HepG2 (cell line): ENCODE measurements around the gene MYO18A. TPM values are rescaled to one million over a fixed set of nuclear protein-coding genes. Genes with fewer than 3 reads are reported as not detected.
A peak's percentile ranks its signal among the peaks of the same experiment; 100 is the strongest.

Source experiments
- ATAC-seq: fragments of 200-7000 bp; cut with Tn5 transposase; 3 replicates; pipeline ENCODE4 v1.9.1; 2020; ENCODE audit warnings: mild to moderate bottlenecking, moderate library complexity
- BruUV-seq: library from RNA; stranded (reverse); fragments of 400-500 nt; replicated peaks from 2 replicates; lab custom pipeline; 2021; lab: Mats Ljungman, UMichigan
- CTCF ChIA-PET: fragments of 300-600 bp; formaldehyde crosslinking; extraction: SDS; loops from one replicate; lab custom pipeline; 2021; ENCODE audit warnings: low total read pairs, inconsistent platforms, low intra/inter-chr PET ratio; lab: Yijun Ruan, JAX
- POLR2A ChIA-PET: fragments of 350-600 bp; sonication (Branson Sonifier 250); formaldehyde crosslinking; loops from one replicate; lab custom pipeline; 2020; ENCODE audit warnings: antibody characterized with exemption, inconsistent platforms; lab: Yijun Ruan, JAX
- DNase-seq: peaks from one replicate; pipeline ENCODE4 v3.0.0-alpha.2; 2015; ENCODE audit warnings: low spot score
- FAIRE-seq: peaks from 3 replicates; lab custom pipeline; 2011; peaks lifted over from hg19 to GRCh38; lab: Jason Lieb, UNC
- H2AFZ ChIP-seq: one replicate; pipeline ENCODE4 v1.6.1; 2011; ENCODE audit warnings: low read length, inconsistent platforms
- H3K27ac ChIP-seq: fragments of 300-600 bp; 3 replicates; pipeline ENCODE4 v1.8.0; 2011; ENCODE audit warnings: mixed run types, mild to moderate bottlenecking, mixed read lengths, low read length, inconsistent platforms; ENCODE audit not compliant: insufficient read depth; ENCODE audit errors: extremely low read length
- H3K27me3 ChIP-seq, 2 experiments: fragments of 200-600 bp in 1 of 2; 2 replicates in 1 of 2; 3 replicates in 1 of 2; pipeline versions ENCODE4 v1.6.0 to v1.8.0; 2011; ENCODE audit warnings: low read length in 2 of 2, mild to moderate bottlenecking in 2 of 2, moderate library complexity in 2 of 2, inconsistent platforms in 1 of 2; ENCODE audit not compliant: insufficient read depth in 2 of 2, control insufficient read depth in 1 of 2
- H3K36me3 ChIP-seq, 2 experiments: fragments of 200-600 bp in 1 of 2; replicated peaks in 1 of 2; 2 replicates in 1 of 2; 3 replicates in 1 of 2; pipeline versions ENCODE4 v1.5.1 to v1.8.0; 2011; ENCODE audit warnings: low read length in 2 of 2, inconsistent platforms in 1 of 2; ENCODE audit not compliant: insufficient read depth in 2 of 2, control insufficient read depth in 1 of 2
- H3K4me1 ChIP-seq: 2 replicates; pipeline ENCODE4 v1.5.1; 2012; ENCODE audit warnings: low read length, inconsistent platforms; ENCODE audit not compliant: insufficient read depth
- H3K4me2 ChIP-seq: 2 replicates; pipeline ENCODE4 v1.6.0; 2011; ENCODE audit warnings: low read depth, low read length, inconsistent platforms
- H3K4me3 ChIP-seq, 3 experiments: fragments of 200-600 bp in 1 of 3; sonication (generic), shearing (Covaris generic) in 1 of 3; replicated peaks in 1 of 3; 2 replicates each; pipeline ENCODE4 v1.5.1; 2011 to 2016; ENCODE audit warnings: low read length in 3 of 3, inconsistent platforms in 2 of 3, low read depth in 2 of 3, mild to moderate bottlenecking in 2 of 3, control low read depth in 1 of 3, mixed read lengths in 1 of 3; ENCODE audit not compliant: insufficient read depth in 1 of 3
- H3K79me2 ChIP-seq: one replicate; pipeline ENCODE4 v1.6.1; 2011; ENCODE audit warnings: low read length, inconsistent platforms; ENCODE audit not compliant: insufficient read depth
- H3K9ac ChIP-seq: 2 replicates; pipeline ENCODE4 v1.6.0; 2011; ENCODE audit warnings: mild to moderate bottlenecking, low read depth, low read length, inconsistent platforms; ENCODE audit not compliant: insufficient read depth
- H3K9me3 ChIP-seq: 2 replicates; pipeline ENCODE4 v1.5.1; 2012; ENCODE audit warnings: mild to moderate bottlenecking, low read length
- H4K20me1 ChIP-seq: 2 replicates; pipeline ENCODE4 v1.6.0; 2011; ENCODE audit warnings: inconsistent platforms, mild to moderate bottlenecking, low read length, moderate library complexity; ENCODE audit not compliant: insufficient read depth
- ELF3 ChIP-seq: IDR thresholded peaks from 2 replicates; pipeline ENCODE4 v1.6.1; 2016; ENCODE audit warnings: missing genetic modification reagents, missing compliant biosample characterization
- HMG20A ChIP-seq: IDR thresholded peaks from 2 replicates; pipeline ENCODE4 v1.6.1; 2016; ENCODE audit warnings: borderline replicate concordance
- HNRNPUL1 ChIP-seq: fragments of 200-400 bp; formaldehyde crosslinking; IDR thresholded peaks from 2 replicates; pipeline ENCODE4 v1.6.1; 2017; ENCODE audit warnings: low read depth, mild to moderate bottlenecking, low read length, moderate library complexity
- NFIC ChIP-seq: IDR thresholded peaks from 2 replicates; pipeline ENCODE4 v1.6.1; 2012; ENCODE audit warnings: mild to moderate bottlenecking, low read length, inconsistent platforms
- NR1H2 ChIP-seq: sonication (generic); formaldehyde crosslinking; IDR thresholded peaks from 2 replicates; pipeline ENCODE4 v1.8.1; 2022; ENCODE audit warnings: low read depth, missing genetic modification reagents, borderline replicate concordance
- NR2F2 ChIP-seq: IDR thresholded peaks from 2 replicates; pipeline ENCODE4 v1.6.1; 2012; ENCODE audit warnings: low read depth, inconsistent platforms, borderline replicate concordance
- NR2F6 ChIP-seq, 2 experiments: IDR thresholded peaks; 2 replicates each; pipeline ENCODE4 v1.6.1; 2016; ENCODE audit warnings: antibody characterized with exemption in 1 of 2, mild to moderate bottlenecking in 1 of 2
- RFXANK ChIP-seq: IDR thresholded peaks from 2 replicates; pipeline ENCODE4 v1.6.1; 2016
- SMAD3 ChIP-seq: sonication (generic); formaldehyde crosslinking; IDR thresholded peaks from 2 replicates; pipeline ENCODE4 v1.4.0; 2020; ENCODE audit warnings: missing genetic modification reagents
- SMYD3 ChIP-seq: sonication (generic); formaldehyde crosslinking; IDR thresholded peaks from 2 replicates; pipeline ENCODE4 v1.8.1; 2023; ENCODE audit warnings: mild to moderate bottlenecking, missing genetic modification reagents
- SNAI1 ChIP-seq: sonication (generic); formaldehyde crosslinking; IDR thresholded peaks from 2 replicates; pipeline ENCODE4 v1.5.0; 2020; ENCODE audit warnings: mild to moderate bottlenecking, missing genetic modification reagents, borderline replicate concordance
- ZFP62 ChIP-seq: sonication (generic); formaldehyde crosslinking; IDR thresholded peaks from 2 replicates; pipeline ENCODE4 v1.4.0; 2020; ENCODE audit warnings: missing genetic modification reagents
- ZNF20 ChIP-seq: sonication (generic); formaldehyde crosslinking; IDR thresholded peaks from 2 replicates; pipeline ENCODE4 v1.4.0; 2020; ENCODE audit warnings: mild to moderate bottlenecking, moderate library complexity, missing genetic modification reagents
- ZNF333 ChIP-seq: sonication (generic); formaldehyde crosslinking; IDR thresholded peaks from 2 replicates; pipeline ENCODE4 v1.4.0; 2020; ENCODE audit warnings: mild to moderate bottlenecking, missing genetic modification reagents, borderline replicate concordance
- ZNF34 ChIP-seq: sonication (generic); formaldehyde crosslinking; IDR thresholded peaks from 2 replicates; pipeline ENCODE4 v1.4.0; 2020; ENCODE audit warnings: mild to moderate bottlenecking, missing genetic modification reagents, borderline replicate concordance
- ZNF7 ChIP-seq: IDR thresholded peaks from 2 replicates; pipeline ENCODE4 v1.6.1; 2016; ENCODE audit warnings: missing biosample characterization, missing genetic modification reagents
- ZNF761 ChIP-seq: sonication (generic); formaldehyde crosslinking; conservative IDR thresholded peaks from 2 replicates; pipeline ENCODE4 v1.4.0; 2020; ENCODE audit warnings: mild to moderate bottlenecking, missing genetic modification reagents
- ZNF772 ChIP-seq: sonication (generic); formaldehyde crosslinking; IDR thresholded peaks from 2 replicates; pipeline ENCODE4 v1.5.0; 2020; ENCODE audit warnings: mild to moderate bottlenecking, missing genetic modification reagents
- ZNF816 ChIP-seq: sonication (generic); formaldehyde crosslinking; IDR thresholded peaks from 2 replicates; pipeline ENCODE4 v1.8.0; 2022; ENCODE audit warnings: missing genetic modification reagents, mild to moderate bottlenecking, borderline replicate concordance
- ZNF850 ChIP-seq: sonication (generic); formaldehyde crosslinking; conservative IDR thresholded peaks from 2 replicates; pipeline ENCODE4 v1.9.0; 2021; ENCODE audit warnings: mild to moderate bottlenecking, missing genetic modification reagents
- WGBS: methylation state at CpG from one replicate; pipeline ENCODE4 v1.1.6; 2017; ENCODE audit warnings: low lambda C conversion rate; 5-methylcytosine and 5-hydroxymethylcytosine counted together
- in situ Hi-C: cut with HindIII; loops from 2 replicates; pipeline ENCODE4 v1.10.0; 2017; ENCODE audit warnings: low pct_unique_long_range_greater_than_20kb; ENCODE audit not compliant: extremely low pct_ligation_motif_present
- intact Hi-C: fragments of 100-400 bp; cut with micrococcal nuclease; formaldehyde crosslinking; loops from one replicate; pipeline ENCODE4 v1.10.0; 2022; ENCODE audit not compliant: unreplicated experiment
- polyA plus RNA-seq, 8 experiments: library from polyadenylated mRNA; depleted of rRNA in 3 of 8; stranded (reverse) in 7 of 8; unstranded in 1 of 8; fragments of >200 nt; fragmentation: Illumina TruSeq in 4 of 8; extraction: Trizol in 4 of 8; gene quantifications; 2 replicates each; pipeline versions ENCODE4 v1.2.1 to v1.2.3, GENCODE V29; 2011 to 2016; ENCODE audit warnings: low read depth in 4 of 8, missing spikeins in 1 of 8, mixed read lengths in 1 of 8; ENCODE audit not compliant: insufficient read depth in 1 of 8
- total RNA-seq, 5 experiments: library from RNA; depleted of rRNA; stranded (reverse); fragments of >200 nt; fragmentation: Illumina TruSeq; extraction: Trizol; gene quantifications; 2 replicates each; pipeline ENCODE4 v1.2.3, GENCODE V29; 2016; ENCODE audit warnings: low read depth in 1 of 5
- TF ChIP-seq, protein P1 (sequence below): sonication (generic); formaldehyde crosslinking; conservative IDR thresholded peaks from 2 replicates; pipeline ENCODE4 v1.8.0; 2022; ENCODE audit warnings: mild to moderate bottlenecking, moderate library complexity, missing genetic modification reagents
- TF ChIP-seq, protein P2 (sequence below): sonication (generic); formaldehyde crosslinking; IDR thresholded peaks from 2 replicates; pipeline ENCODE4 v1.8.0; 2022; ENCODE audit warnings: missing genetic modification reagents, mild to moderate bottlenecking, inconsistent platforms, borderline replicate concordance
- TF ChIP-seq, protein P3 (sequence below): sonication (generic); formaldehyde crosslinking; IDR thresholded peaks from 2 replicates; pipeline ENCODE4 v1.8.0; 2022; ENCODE audit warnings: mild to moderate bottlenecking, missing genetic modification reagents, moderate library complexity

MYO18A gene
- total and polyA plus RNA-seq, 2 of the 13 experiments (the other 11 are each of a cell fraction or from before 2014, with no cell fraction given): 16.8 to 24.8 TPM

DNA sequence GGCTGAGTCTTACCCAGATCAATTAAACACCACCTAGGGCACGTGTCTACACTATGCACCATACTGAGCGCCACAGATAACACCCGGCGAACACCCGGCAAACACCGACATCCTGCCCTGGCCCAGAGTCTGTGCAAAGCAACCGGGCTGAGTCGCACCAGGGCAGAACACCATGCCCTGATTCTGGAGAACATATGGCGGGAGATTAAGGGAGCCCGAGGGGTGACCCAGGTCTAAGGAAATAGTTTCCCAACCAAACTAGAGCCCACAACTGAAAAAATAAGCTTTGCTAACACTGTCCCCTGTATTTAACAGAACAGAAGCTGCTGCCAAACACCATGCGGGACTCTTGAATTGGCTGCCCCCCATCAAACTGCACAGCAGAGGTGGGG, 22.1 kb downstream of the MYO18A start (continued):
- TF ChIP-seq, protein P1, sequence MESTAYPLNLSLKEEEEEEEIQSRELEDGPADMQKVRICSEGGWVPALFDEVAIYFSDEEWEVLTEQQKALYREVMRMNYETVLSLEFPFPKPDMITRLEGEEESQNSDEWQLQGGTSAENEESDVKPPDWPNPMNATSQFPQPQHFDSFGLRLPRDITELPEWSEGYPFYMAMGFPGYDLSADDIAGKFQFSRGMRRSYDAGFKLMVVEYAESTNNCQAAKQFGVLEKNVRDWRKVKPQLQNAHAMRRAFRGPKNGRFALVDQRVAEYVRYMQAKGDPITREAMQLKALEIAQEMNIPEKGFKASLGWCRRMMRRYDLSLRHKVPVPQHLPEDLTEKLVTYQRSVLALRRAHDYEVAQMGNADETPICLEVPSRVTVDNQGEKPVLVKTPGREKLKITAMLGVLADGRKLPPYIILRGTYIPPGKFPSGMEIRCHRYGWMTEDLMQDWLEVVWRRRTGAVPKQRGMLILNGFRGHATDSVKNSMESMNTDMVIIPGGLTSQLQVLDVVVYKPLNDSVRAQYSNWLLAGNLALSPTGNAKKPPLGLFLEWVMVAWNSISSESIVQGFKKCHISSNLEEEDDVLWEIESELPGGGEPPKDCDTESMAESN (CRISPR knock-in tag): 0 out of 2 replicates have a peak, but pooled peaks have one; percentile 3
- TF ChIP-seq SMYD3 (CRISPR knock-in tag) (no peak), ZNF761 (CRISPR knock-in tag) (no peak), RFXANK (CRISPR knock-in tag) (no peak), NR2F6 (IDR thresholded peaks at IDR 0.05) (no peak), NR2F6 (CRISPR knock-in tag; IDR thresholded peaks at IDR 0.05) (no peak), ZNF20 (CRISPR knock-in tag) (no peak)
- TF ChIP-seq, protein P2, sequence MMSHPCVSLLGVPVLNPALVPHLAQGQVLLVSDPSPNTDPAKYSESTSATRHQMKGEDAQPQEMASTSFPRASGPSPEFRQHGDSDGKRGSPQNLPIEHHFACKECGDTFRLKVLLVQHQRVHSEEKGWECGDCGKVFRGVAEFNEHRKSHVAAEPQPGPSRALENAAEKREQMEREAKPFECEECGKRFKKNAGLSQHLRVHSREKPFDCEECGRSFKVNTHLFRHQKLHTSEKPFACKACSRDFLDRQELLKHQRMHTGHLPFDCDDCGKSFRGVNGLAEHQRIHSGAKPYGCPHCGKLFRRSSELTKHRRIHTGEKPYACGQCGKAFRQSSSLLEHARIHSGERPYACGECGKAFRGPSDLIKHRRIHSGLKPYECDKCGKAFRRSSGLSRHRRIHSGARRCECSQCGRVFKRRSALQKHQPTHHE (CRISPR knock-in tag): no peak

DNA sequence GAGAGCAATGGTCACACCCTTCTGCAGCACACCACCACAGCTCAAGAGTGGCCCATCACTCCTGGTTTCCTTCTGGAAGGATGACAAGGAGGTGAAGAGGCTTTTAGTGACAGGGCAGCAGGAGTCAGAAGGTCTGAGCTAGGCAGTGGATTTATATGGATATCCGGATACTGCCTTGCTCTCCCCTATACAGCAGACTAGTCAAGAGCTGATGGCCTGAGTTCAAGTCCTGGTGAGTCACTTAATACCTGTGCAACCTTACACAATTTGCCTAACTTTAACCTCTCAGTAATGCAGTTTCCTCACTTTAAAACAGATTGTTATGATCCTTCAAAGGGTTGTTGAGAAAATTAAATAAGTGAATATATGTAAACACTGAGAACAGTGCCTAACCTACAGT, 22.9 kb downstream of the MYO18A start:
- ChIA-PET CTCF (no interaction called here), POLR2A (interaction anchor here (21.6 kb wide), 1 partner anchor 21 kb away, joined by 618 read pairs; the partner anchor contains the start of gene MYO18A)
- H3K79me2 ChIP-seq: peaks cover 89% of the 10 kb centered on the region
- no peak overlapping the region for H3K4me3 ChIP-seq
- H4K20me1 ChIP-seq: peaks cover 12% of the 10 kb centered on the region
- FAIRE-seq: no peak
- no peak overlapping the region for H3K9ac ChIP-seq
- peaks cover 5 to 15% of the 10 kb centered on the region in 2 experiments; a peak in 3 of 5 replicates for H3K36me3 ChIP-seq
- no CpG with 5 or more reads among the region's 1 CpG for WGBS
- no peak for ATAC-seq
- BruUV-seq: no TSS peak
- no peak overlapping the region for H3K4me2 ChIP-seq
- peaks cover 100% of the 10 kb centered on the region for H3K4me1 ChIP-seq
- peak overlapping the region; percentile 73 for H3K27ac ChIP-seq
- H2AFZ ChIP-seq: no peak overlapping the region
- intact Hi-C loops: loop anchor here (10.0 kb wide), 1 partner anchor 137 kb away; the partner anchor contains the start of gene NUFIP2
- DNase-seq: no peak
- no peaks in the 10 kb centered on the region for H3K9me3 ChIP-seq
- H3K27me3 ChIP-seq: no peaks in the 10 kb centered on the region
- in situ Hi-C loops: no loop called here
- TF ChIP-seq ZNF7 (CRISPR knock-in tag) (no peak), SMAD3 (no peak), ZNF850 (no peak), ZNF333 (no peak), HMG20A (CRISPR knock-in tag) (no peak), ZNF772 (CRISPR knock-in tag) (no peak), NFIC (no peak), NR1H2 (CRISPR knock-in tag) (no peak), ZNF816 (no peak), ELF3 (no peak), ZFP62 (CRISPR knock-in tag) (no peak), HNRNPUL1 (no peak), NR2F2 (no peak), ZNF34 (no peak), SNAI1 (CRISPR knock-in tag) (no peak)
- TF ChIP-seq, protein P3, sequence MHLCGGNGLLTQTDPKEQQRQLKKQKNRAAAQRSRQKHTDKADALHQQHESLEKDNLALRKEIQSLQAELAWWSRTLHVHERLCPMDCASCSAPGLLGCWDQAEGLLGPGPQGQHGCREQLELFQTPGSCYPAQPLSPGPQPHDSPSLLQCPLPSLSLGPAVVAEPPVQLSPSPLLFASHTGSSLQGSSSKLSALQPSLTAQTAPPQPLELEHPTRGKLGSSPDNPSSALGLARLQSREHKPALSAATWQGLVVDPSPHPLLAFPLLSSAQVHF (CRISPR knock-in tag): no peak
